ENCODE measurements around the gene VEPH1.

DNA sequence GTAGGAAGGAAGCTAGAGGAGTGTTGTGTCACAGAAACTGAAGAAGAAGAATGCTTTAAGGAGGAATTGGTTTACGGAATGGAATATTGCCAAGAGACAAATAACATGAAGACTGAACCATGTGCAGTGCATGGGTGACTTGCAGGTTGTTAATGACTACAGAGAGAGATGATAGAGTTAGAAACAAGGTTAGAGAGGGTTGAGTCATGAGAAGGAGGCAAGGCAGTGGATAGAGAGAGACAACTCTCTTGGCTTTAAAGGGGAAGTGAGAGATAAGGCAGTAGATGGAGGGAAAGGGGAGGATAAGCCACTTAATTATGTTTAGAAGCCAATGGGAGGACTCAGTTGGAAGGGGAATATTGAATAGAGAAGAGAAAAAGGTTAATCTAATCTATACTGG, 224.0 kb downstream of the VEPH1 start:
- TF ChIP-seq, protein P1, sequence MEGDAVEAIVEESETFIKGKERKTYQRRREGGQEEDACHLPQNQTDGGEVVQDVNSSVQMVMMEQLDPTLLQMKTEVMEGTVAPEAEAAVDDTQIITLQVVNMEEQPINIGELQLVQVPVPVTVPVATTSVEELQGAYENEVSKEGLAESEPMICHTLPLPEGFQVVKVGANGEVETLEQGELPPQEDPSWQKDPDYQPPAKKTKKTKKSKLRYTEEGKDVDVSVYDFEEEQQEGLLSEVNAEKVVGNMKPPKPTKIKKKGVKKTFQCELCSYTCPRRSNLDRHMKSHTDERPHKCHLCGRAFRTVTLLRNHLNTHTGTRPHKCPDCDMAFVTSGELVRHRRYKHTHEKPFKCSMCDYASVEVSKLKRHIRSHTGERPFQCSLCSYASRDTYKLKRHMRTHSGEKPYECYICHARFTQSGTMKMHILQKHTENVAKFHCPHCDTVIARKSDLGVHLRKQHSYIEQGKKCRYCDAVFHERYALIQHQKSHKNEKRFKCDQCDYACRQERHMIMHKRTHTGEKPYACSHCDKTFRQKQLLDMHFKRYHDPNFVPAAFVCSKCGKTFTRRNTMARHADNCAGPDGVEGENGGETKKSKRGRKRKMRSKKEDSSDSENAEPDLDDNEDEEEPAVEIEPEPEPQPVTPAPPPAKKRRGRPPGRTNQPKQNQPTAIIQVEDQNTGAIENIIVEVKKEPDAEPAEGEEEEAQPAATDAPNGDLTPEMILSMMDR (conservative IDR thresholded peaks at IDR 0.05 in 1 of 2, IDR thresholded peaks at IDR 0.05 in 1 of 2; ENCODE audit: extremely low read depth in 1 of 2, insufficient read depth in 1 of 2, low read depth in 1 of 2, low read length in 2 of 2): no peak
- TF ChIP-seq EZH2 (IDR thresholded peaks at IDR 0.05; ENCODE audit: borderline replicate concordance, low read length): no peak
